KG1 (cell line): Measurements from ENCODE around the gene PHLDA2.
"Not testable (repeated sequence)": the region's sequence is repeated elsewhere in the genome, so short reads cannot be mapped to it uniquely, and the experiment has no call there.

ENCODE experiments used
- DNase-seq: peaks from one replicate; lab custom pipeline; 2025; lab: John Stamatoyannopoulos, UW

PHLDA2 gene

DNA sequence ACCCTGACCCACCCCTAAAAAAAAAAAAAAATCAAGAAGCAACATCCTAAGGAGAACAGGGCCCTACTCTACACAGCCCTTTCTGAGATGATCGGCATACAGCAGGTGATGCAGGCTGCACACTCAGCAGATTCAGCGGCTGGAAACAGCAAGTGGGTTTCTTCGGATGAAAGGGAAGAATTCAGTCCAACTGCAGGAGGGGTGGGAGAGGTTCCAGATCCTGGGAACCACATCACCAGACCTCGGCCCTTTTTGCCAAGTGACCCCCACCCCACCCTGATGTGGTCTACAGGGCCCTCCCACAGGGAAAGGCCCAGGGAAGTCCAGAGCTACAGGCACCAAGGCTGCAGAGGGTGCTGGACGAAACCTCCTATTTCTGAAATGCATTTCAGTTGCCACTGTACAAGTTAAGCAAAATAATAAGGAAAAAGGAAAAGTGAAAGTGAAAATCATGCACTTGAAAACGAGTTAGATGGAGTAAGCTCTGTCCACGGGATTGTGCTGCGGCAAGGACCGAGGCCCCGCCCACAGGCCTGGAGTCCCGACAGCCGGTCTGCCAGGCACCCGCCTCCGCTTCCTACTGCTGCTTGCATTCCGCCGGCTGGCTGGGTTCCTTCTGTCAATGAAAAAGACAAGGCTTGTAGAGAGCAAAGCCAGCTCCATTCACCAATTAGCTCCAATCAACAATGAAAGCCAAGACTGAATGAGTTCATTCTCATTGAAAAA lies 16.0 kb upstream of the PHLDA2 start:
- DNase-seq, result no peak

DNA sequence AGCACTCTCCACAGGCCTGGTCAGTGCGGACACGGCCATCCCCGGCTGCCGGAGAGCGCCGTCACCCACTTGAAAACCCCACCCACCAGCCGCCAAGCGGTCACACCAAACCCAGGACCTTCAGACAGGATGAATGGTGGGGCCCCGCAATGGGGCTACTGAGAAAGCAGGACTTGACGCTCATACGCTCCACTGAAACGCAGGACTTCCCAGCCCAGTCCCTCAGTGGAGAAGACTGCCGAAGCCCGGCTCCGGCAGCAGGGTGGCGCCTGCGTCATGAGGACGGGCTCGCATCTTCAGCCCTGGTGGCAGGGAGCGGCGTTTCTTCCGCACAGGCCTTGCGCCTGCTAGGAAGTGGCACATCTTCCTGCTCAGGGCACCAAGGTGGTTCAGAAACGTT lies 15.3 kb upstream of the PHLDA2 start:
- no peak for DNase-seq

DNA sequence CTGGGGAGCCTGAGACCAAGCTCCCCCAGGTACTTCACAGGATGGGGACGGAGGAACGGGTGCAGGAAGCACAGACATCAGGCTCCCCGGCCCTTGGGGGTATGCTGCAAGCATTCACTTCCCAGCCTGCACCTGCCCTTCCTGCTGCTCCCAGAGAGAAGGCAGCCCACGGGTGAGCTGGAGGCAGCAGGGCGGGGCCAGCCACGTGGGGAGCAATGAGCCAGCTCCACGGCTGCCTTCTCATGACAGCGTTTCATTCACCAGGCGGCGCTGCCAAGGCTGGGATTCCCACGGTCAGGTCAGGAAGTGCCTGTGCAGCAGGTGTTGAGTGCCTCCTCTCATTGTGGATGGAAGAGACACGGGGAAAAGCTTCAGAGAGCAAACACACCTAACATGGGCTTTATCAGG lies 14.5 kb upstream of the PHLDA2 start:
- no peak for DNase-seq

DNA sequence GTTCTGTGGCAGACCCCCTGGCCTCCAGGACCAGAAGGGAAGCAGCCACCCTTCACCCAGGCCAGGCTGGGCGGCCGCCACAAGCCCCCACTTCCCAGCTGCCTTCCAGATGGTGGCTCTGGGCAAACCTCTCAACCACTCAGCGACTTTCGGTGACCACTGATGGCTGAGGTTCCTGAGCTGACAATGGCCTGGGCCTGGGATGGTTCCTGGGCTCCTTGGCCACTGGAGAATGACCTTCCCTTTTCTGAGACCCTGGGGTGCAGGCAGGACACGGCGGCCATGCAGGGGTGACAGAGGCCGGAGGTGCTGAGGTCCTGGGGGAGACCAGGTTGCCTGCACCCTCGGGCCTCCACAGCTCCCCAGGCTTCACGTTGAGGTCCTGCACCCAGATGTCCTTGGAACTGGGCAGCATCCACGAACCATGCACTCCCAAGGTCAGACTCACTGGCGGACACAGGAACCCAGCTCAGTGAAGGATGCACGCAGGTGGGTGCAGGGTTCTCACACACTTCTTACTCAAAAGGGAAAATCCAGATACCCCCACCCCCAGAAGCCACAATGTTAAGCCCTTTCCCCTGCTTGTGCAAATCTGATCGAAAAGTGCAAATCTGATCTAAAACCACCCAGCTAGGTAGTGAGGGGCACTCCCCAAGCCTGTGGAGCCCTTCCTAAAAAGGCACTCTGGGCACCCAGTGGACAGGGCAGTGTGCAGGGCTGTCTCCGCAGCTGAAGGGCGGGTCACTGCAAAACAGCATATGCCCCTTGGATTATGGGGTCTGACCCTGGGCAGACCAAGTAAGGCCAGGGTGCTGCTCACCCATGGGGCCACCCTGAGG lies 13.9 kb upstream of the PHLDA2 start:
- DNase-seq, result no peak

DNA sequence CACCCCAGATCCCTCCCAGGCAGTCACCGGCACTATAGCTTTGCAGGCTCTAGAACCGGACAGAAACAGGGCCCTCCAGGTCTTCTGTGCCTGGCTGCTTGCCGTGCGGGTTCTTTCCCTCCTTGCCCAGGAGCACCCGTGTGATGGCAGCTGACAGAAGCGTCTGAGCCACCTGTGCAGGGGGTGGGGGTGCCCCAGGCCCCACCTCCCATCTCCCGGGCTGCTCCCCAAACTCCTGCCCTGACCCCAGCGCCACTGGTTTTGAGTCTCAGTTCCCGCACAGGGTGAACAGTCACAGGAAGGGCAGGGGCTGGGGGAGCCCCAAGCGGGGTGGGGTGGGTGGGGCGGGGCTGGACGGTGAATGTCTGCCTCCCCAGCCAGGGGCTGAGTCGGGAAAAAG lies 13.2 kb upstream of the PHLDA2 start:
- DNase-seq, result no peak

DNA sequence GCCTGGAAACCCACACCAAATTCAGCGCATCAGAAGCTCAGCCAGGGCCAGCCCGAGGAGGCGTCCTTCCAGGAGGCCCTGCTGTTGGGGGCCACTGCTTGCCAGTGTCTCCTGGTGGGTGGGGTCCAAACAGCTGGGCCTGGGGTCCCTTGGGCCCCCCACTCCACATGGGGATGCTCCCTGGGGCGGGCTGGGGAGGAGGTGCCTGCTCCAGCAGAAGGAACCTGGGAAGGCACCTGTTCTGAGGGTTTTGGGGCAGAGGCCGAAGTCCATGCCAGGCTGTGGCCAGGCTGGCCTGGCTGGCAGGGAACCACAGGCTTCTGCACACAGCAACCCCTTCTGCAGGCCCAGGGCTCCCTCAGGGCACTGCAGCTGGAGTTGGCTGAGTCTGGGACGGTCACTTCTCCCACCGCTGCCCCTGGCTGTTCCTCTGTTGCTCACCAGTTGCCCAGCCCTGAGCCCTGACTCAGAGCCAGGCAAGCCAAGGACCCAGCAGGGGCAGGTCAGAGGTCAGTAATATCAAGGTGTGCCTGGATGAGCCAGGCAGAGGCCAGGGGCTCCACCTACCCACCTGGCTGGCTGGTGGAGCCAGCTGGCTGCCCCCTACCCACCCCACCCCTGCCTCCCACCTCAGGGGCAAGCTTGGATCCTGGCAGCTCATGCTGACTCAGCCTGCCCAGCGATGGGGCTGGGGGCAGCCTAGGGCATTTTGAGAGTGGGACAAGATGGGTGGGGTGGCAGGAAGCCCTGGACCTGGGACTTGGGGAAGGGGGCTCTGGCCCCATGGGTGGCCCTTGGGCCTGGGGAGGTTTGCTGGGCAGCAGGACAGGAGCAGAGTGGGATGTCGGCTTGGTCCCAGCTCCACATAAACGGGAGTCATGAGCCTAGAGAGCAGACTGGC lies 12.0 kb upstream of the PHLDA2 start:
- no peak for DNase-seq

DNA sequence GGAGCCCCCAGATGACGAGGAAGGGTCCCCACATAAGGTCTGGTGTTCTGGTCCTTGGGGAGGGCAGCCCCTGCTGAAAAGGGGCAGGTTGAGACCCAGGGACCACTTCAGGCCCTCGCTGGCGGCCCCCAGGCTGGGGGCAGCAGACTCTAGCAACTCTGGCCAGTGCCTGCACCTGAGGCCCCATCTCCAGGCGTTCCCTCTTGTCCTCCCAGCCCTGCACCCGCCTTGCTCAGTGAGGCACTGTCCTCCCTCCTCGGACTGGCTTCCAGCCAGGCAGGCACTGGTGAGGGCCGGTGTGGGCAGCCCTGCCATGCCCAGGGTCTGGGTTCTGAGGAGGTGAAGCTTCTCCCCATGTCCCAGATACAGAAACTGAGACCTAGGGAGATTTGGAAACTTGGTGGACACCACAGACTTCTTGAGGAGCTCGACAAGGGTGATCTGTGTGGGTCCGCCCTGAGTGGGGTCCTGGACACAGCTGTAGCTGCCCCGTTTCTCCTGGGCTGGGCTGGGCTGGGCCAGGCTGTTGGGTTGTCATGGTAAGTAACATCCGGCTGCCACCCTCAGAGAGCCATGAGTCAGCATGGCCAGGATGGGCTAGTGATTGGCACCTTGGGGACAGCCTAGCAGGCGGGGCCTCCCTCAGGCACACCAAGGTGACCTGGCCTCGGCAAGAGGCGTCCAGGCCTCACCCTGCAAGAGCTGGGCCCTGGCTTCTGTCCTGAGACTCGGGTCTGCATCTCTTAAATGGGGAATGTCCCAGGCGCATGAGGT lies 11.1 kb upstream of the PHLDA2 start:
- DNase-seq, result no peak

DNA sequence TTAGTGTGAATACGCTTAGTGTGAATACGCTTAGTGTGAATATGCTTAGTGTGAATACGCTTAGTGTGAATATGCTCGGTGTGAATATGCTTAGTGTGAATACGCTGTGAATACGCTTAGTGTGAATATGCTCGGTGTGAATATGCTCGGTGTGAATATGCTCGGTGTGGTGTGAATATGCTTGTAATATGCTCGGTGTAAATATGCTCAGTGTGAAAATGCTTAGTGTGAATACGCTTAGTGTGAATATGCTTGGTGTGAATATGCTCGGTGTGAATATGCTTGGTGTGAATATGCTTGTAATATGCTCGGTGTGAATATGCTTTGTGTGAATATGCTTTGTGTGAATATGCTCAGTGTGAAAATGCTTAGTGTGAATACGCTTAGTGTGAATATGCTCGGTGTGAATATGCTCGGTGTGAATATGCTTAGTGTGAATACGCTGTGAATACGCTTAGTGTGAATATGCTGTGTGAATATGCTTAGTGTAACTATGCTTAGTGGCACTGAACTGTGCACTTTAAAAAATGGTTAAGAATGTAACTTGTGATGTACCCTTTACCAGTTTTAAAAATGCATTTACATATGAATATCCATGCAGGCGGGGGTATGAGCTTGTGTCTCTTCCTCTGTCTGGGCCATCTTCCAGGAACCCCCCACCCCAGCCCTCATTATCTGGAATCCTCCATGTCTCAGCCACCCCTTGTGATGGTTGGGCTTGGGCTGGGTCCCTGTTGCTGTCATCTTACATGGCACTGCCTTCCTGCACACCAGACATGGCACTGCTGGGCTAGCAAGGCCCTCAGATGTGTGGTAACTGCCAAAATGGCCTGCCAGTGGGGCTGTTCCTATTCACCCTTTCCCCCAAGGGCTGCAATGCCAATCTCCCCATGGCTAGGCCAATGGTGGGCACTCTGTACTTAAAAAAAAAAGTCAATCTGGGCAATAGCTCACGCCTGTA lies 9.5 kb upstream of the PHLDA2 start:
- not testable (repeated sequence) for DNase-seq

DNA sequence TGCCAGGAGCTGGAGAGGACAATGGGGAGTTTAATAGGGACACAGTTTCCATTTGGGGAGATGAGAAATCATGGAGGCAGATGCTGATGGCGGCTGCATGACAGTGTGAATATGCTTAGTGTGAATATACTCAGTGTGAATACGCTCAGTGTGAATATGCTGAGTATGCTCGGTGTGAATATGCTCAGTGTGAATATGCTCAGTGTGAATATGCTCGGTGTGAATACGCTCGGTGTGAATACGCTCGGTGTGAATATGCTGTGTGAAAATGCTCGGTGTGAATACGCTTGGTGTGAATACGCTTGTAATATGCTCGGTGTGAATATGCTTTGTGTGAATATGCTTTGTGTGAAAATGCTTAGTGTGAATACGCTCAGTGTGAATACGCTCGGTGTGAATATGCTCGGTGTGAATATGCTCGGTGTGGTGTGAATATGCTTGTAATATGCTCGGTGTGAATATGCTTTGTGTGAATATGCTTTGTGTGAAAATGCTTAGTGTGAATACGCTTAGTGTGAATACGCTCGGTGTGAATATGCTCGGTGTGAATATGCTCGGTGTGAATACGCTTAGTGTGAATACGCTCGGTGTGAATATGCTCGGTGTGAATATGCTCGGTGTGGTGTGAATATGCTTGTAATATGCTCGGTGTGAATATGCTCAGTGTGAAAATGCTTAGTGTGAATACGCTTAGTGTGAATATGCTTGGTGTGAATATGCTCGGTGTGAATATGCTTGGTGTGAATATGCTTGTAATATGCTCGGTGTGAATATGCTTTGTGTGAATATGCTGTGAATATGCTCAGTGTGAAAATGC lies 8.6 kb upstream of the PHLDA2 start:
- not testable (repeated sequence) for DNase-seq

DNA sequence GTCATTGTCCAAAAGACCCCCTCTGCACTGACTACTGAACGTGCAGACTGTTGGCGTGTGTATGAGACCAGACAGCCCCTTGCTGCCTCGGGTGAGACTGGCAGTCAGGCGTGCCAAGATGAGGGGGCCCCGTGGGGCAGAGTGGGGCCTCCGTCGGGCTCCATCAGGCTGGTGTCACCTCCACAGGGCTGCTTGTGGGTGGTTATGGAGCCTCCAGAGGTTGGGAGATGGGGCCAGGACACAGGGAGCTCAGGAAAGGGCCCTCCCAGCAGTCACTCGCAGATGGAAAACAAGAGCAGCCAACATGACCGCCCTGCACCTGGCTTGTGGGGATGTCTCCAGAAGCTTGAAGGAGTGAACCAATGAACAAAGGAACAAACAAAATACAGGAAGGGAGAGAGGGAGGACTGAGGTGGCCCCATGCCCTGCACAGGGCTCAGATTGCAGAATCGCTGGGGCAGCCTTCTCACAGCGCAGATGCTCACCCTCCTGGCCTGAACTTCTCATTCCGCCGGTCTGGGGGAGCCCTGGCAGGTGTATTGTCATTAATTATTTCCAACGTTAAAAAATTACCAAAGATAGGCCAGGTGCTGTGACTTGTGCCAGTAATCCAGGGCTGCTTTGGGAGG lies 5.5 kb upstream of the PHLDA2 start:
- no peak for DNase-seq

DNA sequence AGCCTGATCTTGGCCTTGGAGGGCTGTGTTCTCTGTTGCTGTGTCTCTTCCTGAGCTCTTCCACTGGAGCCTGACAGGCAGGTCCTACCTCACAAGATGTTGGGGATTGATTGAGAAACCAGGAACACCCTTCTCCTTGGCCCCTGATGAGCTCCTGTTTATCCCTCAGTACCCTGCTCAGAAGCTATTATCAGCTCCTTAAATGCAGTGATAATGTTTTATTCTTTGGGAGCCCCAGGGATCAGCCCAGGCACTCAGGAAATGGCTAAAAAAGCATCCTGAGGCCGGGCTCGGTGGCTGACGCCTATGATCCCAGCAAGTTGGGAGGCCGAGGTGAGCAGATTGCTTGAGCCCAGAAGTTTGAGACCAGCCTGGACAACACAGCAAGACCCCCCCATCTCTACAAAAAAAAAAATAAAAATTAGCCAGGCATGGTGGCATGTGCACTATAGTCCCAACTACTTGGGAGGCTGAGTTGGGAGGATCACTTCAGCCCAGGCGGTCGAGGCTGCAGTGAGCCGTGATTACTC lies 4.9 kb upstream of the PHLDA2 start:
- DNase-seq, result no peak

DNA sequence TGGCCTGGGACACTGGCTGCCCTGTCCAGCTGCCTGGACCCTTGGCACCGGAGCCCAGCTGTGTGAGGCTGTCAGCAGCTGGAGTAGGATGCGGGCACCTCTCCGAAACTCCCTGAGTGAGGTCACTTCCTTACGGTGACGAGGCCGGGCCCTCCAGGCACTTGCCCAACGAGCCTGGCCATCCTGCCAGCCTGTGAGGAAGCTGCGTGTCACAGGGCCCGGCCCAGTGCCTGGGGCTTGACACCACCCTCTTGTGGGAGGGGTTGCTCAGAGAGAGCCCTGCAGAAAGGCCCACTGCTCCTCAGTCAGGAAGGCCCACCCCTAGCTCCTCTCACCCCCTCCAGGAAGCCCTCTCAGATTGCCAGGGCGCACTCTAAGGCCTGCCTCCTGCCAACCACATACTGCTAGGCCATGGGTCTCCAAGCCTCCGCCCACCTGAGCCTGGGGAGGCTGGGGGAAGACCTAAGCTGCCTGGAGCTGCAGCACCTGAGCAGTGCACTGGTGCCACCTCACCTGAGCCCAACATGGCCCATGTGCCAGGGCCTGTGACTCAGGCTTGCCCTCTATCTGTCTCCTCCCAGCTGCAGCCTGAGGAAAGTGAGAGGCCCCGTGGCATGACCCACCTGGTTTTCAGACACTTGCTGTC lies 4.3 kb upstream of the PHLDA2 start:
- no peak for DNase-seq

DNA sequence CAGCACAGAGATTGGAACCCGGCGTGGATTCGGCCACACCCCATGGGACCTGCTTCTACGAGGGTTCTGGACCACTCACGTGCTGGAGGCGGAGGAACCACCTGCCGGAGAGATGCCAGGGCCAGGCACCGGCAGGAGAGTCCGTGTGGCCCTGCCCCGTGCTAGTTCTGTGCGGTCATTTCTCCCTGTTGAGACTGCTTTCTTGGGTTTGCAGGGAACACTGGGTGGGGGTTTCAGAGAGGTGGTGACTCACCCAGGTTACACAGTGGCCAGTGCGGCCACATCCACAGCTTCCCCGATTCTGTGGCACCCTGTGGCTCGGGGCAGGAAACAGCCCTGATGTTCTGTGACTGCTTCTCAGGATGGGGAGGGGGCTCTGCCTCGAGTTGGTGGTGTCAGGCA lies 3.6 kb upstream of the PHLDA2 start:
- DNase-seq, result no peak

DNA sequence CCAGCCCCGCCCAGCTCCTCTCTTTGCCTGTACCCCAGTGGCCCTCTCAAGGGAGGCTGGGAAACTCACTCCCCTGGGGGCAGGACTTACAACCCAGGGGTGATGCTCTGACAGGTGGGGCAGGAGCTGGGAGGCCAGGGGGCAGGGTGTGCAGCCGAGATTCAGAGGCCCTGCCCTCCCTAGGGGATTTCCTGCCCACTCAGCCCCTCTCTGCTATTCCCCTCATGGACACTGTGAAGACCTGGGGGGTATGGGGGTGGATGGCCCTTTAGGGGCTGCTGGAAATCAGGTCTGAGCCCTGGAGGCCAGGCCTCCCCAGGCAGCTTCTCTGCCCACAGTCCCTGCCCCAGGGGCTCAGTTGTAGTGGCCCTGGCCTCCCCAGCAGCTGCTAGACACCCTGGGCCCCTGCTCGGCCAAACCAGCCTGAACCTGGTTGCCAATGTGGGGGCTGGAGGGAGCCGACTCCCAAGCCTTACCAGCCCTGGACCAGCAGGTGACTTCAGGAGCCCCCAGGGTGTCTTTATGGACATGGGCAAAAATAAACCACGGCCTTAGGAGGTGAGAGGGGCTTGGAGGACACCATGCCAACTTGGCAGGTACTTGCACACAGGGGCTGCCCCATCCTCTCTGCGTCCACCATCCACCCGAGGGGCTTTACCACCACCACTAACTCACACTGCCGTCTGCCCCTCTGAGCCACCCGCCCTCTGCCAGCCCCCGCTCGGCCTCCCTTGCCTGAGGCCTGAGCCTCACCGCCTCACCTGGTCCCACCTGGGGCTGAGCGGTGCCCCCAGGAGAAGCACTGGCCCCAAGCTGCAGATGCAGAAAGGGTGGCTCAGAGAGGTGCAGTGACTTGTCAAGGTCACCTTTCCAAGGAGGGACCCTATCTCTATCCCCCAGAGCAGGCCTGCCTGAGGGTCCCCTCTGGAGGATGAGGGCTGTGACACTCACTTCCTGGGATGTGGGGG lies 2.8 kb upstream of the PHLDA2 start:
- no peak for DNase-seq

DNA sequence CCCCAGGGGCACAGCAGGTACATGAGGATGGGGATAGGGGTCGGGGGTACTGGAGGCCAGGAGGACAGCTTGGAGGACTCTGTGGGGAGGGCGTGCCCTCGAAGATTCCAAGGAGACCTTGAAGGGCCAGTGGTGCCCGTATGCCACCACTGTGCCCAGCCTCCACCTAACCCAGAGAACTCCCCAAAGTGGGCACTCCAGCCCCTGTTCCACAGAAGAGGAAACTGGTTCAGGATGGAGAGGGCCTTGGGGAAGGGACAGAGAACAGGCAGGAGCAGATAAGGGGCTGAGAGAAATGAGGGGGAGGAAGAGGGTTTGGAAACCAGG lies 2.2 kb upstream of the PHLDA2 start:
- DNase-seq, result no peak

DNA sequence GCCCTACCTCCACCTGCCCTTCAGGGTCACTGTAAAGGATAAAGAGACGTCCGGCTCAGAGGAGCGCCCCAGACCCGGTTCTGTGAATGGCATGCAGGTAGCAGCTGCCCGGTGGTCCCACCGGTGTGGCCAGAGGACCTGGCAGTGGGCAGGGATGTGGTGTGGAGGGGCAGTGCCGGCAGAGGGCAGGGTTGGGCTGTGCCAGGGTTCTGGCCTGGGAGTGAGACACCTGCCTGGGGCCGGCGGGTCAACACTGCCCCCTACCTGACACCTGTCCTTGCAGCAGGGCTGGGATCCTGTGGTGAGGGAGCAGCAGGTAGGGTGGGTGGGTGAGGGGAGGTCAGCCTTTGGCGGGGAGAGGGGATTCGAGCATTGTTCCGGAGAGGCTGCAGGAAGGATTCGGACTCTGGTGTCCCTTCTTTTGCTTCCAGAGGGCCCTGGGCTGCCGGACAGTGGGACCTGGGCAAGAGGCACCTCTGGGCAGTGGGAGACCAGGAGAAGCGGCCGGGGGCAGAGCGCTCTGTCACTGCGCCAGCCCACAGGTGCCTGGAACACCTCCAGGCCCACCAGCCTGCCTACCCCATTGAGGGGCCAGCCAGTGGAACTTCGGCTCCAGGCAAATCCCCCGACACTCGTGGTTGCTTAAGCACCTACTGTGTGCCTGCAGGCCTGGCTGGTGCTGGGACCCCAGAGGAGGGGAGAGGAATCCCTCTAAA lies 1.6 kb upstream of the PHLDA2 start:
- no peak for DNase-seq
